GM11168 (cell line): ENCODE measurements around the gene LDHAL6B.

ENCODE experiments used
- in situ Hi-C: fragments of 300-500 bp; cut with MboI; formaldehyde crosslinking; loops from one replicate; pipeline ENCODE4 v1.12.0; 2022; ENCODE audit warnings: low sequenced_read_pairs; ENCODE audit not compliant: unreplicated experiment

The LDHAL6B gene

GRCh38 chr15:59174835-59175831, 31.5 kb upstream of the LDHAL6B start:
- in situ Hi-C loops, result loop anchor here (10.0 to 25.0 kb wide), 2 partner anchors 200 to 312 kb away; partner anchors contain the start of gene MYO1E

- in situ Hi-C loops, result loop anchor here (10.0 kb wide), 1 partner anchor 198 kb away; the partner anchor contains the start of gene MYO1E
These were observed 29.9 kb upstream of the LDHAL6B start for GRCh38 chr15:59176653-59177316.

GRCh38 chr15:59177317-59177660, 29.4 kb upstream of the LDHAL6B start:
- in situ Hi-C loops, result loop anchor here (10.0 kb wide), 1 partner anchor 198 kb away; the partner anchor contains the start of gene MYO1E

GRCh38 chr15:59178151-59178695, 28.4 kb upstream of the LDHAL6B start:
- in situ Hi-C loops, result loop anchor here (10.0 kb wide), 1 partner anchor 197 kb away; the partner anchor contains the start of gene MYO1E

GRCh38 chr15:59179717-59180116, 26.9 kb upstream of the LDHAL6B start:
- in situ Hi-C loops, result loop anchor here (10.0 kb wide), 1 partner anchor 195 kb away; the partner anchor contains the start of gene MYO1E

- in situ Hi-C loops, result no loop called here
These were observed 25.6 kb upstream of the LDHAL6B start for GRCh38 chr15:59180945-59181600.

GRCh38 chr15:59185725-59186124, 20.9 kb upstream of the LDHAL6B start:
- in situ Hi-C loops, result no loop called here

- in situ Hi-C loops, result no loop called here
These were observed 20.1 kb upstream of the LDHAL6B start for GRCh38 chr15:59186501-59186900.

GRCh38 chr15:59189241-59189640, 17.4 kb upstream of the LDHAL6B start:
- in situ Hi-C loops, result no loop called here

- in situ Hi-C loops, result no loop called here
These were observed 16.4 kb upstream of the LDHAL6B start for GRCh38 chr15:59190291-59190690.

- in situ Hi-C loops, result no loop called here
These were observed 14.8 kb upstream of the LDHAL6B start for GRCh38 chr15:59191855-59192237.

GRCh38 chr15:59194639-59195325, 11.9 kb upstream of the LDHAL6B start:
- in situ Hi-C loops, result no loop called here

- in situ Hi-C loops, result no loop called here
These were observed 10.2 kb upstream of the LDHAL6B start for GRCh38 chr15:59196416-59196815.

- in situ Hi-C loops, result no loop called here
These were observed 9.2 kb upstream of the LDHAL6B start for GRCh38 chr15:59197454-59197853.

- in situ Hi-C loops, result no loop called here
These were observed 6.8 kb upstream of the LDHAL6B start for GRCh38 chr15:59199626-59200465.

- in situ Hi-C loops, result no loop called here
These were observed 6.1 kb upstream of the LDHAL6B start for GRCh38 chr15:59200560-59200959.

- in situ Hi-C loops, result no loop called here
These were observed 3.6 kb upstream of the LDHAL6B start for GRCh38 chr15:59203008-59203407.

GRCh38 chr15:59203657-59204056, 3.0 kb upstream of the LDHAL6B start:
- in situ Hi-C loops, result no loop called here
